ENCODE measurements around the gene OR10A2. TPM values are rescaled to one million over a fixed set of nuclear protein-coding genes. Genes with fewer than 3 reads are reported as not detected.

The OR10A2 gene
- polyA plus RNA-seq (2011; rRNA removed) (not detected in 2 replicates), polyA minus RNA-seq (2011; rRNA and poly(A)+ RNA removed) (not detected in 2 replicates)

GRCh38 chr11:6862961-6863360 is at the start of gene OR10A2:
TSS of gene OR10A2 (plus strand) at chr11:6863057. CDS start at chr11:6869755, 6,698 bp downstream.
- DNase-seq (ENCODE audit: low read depth, low spot score): no peak
- TF ChIP-seq, protein P1, sequence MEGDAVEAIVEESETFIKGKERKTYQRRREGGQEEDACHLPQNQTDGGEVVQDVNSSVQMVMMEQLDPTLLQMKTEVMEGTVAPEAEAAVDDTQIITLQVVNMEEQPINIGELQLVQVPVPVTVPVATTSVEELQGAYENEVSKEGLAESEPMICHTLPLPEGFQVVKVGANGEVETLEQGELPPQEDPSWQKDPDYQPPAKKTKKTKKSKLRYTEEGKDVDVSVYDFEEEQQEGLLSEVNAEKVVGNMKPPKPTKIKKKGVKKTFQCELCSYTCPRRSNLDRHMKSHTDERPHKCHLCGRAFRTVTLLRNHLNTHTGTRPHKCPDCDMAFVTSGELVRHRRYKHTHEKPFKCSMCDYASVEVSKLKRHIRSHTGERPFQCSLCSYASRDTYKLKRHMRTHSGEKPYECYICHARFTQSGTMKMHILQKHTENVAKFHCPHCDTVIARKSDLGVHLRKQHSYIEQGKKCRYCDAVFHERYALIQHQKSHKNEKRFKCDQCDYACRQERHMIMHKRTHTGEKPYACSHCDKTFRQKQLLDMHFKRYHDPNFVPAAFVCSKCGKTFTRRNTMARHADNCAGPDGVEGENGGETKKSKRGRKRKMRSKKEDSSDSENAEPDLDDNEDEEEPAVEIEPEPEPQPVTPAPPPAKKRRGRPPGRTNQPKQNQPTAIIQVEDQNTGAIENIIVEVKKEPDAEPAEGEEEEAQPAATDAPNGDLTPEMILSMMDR (IDR thresholded peaks at IDR 0.05; ENCODE audit: low read depth, low read length): no peak
- ChIA-PET CTCF (interaction anchor here (0.6 to 4.1 kb wide), 2 partner anchors 51 to 125 kb away, joined by 5 to 25 read pairs; no protein-coding TSS in a partner anchor), POLR2A (no interaction called here)
- no peaks in the 10 kb centered on the region for H3K27me3 ChIP-seq (ENCODE audit: control insufficient read depth, insufficient read depth, low read length)
- no peak within 1 kb of the TSS for H3K27ac ChIP-seq (ENCODE audit: low read depth, low read length)
- no peak within 1 kb of the TSS for H3K4me3 ChIP-seq (ENCODE audit: low read depth, low read length)
- H3K9me3 ChIP-seq (ENCODE audit: control insufficient read depth, insufficient read depth, low read length): no peaks in the 10 kb centered on the region

DNA sequence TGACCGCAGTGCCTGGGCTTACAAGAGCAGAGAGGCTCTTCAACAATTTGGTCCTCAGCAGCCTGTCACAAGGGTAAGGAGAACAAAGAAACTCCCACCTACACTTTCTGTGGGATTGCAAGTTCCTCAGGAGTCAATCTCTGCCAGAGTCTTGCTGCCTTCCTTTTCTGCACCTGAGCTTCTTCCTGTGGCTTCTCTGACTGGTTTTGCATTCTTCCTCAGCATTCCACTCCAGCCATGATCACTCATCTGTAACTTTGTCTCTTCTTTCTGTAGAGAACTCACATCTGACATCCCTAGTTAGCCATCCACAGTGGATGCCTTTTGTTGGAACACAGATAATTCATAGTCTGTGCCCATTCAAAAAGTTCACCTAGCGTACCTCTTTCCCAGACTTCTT is 49.2 kb upstream of the OR10A2 start:
- POLR2A ChIA-PET: no interaction called here
- no peaks in the 10 kb centered on the region for H3K9me3 ChIP-seq (ENCODE audit: control insufficient read depth, insufficient read depth, low read length)
- CTCF ChIA-PET: interaction anchor here (1.2 to 2.7 kb wide), 3 partner anchors 10 to 244 kb away, joined by 6 to 25 read pairs (median 7); partner anchors contain the start of gene NLRP14
- no peak for DNase-seq (ENCODE audit: low read depth, low spot score)
- no peak overlapping the region for H3K27ac ChIP-seq (ENCODE audit: low read depth, low read length)
- no peaks in the 10 kb centered on the region for H3K27me3 ChIP-seq (ENCODE audit: control insufficient read depth, insufficient read depth, low read length)
- TF ChIP-seq, protein P1 (IDR thresholded peaks at IDR 0.05; ENCODE audit: low read depth, low read length): no peak
- H3K4me3 ChIP-seq (ENCODE audit: low read depth, low read length): no peak overlapping the region

DNA sequence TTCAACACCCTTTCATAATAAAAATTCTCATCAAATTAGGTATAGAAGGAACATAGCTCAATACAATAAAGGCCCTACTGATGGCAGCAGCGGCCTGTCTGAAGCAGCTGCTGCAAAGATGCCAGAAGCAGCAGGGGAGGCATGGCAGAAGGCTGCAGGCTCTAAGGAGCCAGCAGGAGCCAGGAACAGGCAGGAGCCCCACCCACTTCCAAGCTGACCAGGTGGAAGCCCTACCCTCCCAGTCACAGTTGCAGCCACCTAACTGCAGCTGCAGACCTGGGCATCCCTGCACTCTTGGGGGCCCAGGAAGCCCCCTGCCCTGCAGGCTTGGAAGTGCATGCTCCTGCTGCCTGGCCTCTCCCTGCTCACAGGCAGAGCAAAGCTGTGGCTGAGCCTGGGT is 45.2 kb upstream of the OR10A2 start:
- DNase-seq (ENCODE audit: low read depth, low spot score): no peak
- ChIA-PET POLR2A (no interaction called here), CTCF (no interaction called here)

DNA sequence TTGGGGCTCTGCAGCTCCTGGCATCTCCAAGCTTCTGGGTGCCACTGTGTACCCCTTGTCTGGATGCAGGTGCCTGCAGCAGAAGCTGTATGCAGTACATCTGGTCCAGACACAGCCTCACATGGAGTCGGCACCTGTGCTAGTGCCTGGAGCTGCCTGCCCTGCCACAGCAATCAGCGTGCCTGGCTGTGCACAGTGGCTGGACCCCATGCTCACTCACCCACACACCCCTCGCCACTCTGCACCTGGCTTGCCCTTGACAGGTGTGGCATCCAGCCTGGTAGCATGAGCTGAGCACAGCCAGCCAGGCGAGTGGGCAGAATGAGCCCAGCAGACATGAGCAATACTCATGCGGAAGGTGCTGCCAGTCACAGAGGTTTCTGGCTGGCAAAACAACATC is 43.9 kb upstream of the OR10A2 start:
- no peak overlapping the region for H3K4me3 ChIP-seq (ENCODE audit: low read depth, low read length)
- CTCF ChIA-PET: interaction anchor here (1.8 kb wide), 1 partner anchor 8 kb away, joined by 5 read pairs; no protein-coding TSS in a partner anchor
- POLR2A ChIA-PET: no interaction called here
- H3K27ac ChIP-seq (ENCODE audit: low read depth, low read length): no peak overlapping the region
- no peak for DNase-seq (ENCODE audit: low read depth, low spot score)
- no peaks in the 10 kb centered on the region for H3K27me3 ChIP-seq (ENCODE audit: control insufficient read depth, insufficient read depth, low read length)
- H3K9me3 ChIP-seq (ENCODE audit: control insufficient read depth, insufficient read depth, low read length): no peaks in the 10 kb centered on the region
- TF ChIP-seq, protein P1 (IDR thresholded peaks at IDR 0.05; ENCODE audit: low read depth, low read length): no peak

More for the DNA sequence above, 45.2 kb upstream of the OR10A2 start:
- no peaks in the 10 kb centered on the region for H3K27me3 ChIP-seq (ENCODE audit: control insufficient read depth, insufficient read depth, low read length)
- TF ChIP-seq, protein P1 (IDR thresholded peaks at IDR 0.05; ENCODE audit: low read depth, low read length): no peak; the same call in 1 of the 2 replicates
- H3K9me3 ChIP-seq (ENCODE audit: control insufficient read depth, insufficient read depth, low read length): no peaks in the 10 kb centered on the region
- H3K4me3 ChIP-seq (ENCODE audit: low read depth, low read length): no peak overlapping the region
- no peak overlapping the region for H3K27ac ChIP-seq (ENCODE audit: low read depth, low read length)

DNA sequence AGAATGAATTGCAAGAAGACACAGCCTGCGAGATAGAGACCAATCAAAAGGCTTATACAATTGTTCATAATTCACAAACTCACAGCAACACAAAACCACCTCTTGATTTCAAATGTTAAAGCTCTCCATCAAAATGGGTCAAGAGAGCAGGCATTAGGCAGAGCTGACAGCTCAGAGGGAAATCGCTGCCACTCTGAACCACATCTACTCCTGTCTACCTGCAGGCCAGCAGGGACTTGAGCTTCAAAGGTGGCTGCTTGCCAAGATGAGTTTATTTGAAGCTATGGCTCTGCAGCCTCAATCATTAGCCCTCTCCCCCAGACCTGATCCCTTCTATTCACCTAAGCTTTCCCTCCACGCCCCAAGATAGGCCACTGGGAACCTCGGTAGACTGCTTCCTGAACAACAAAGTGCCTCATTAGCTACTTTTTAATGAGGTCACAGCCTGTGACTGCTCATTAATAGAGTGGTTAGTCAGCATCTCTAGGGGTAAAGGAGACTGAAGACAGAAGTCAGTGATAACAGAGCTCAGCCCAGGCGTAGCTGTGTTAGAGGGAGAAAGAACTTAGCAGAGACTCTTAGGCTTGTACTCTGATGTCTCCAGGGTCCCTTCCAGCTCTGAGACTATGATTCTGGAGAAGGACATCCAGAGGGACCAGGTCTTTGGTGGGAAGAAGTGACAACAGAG is 38.6 kb upstream of the OR10A2 start:
- POLR2A ChIA-PET: no interaction called here

More for the DNA sequence above, 38.6 kb upstream of the OR10A2 start:
- no peak for DNase-seq (ENCODE audit: low read depth, low spot score)
- Histone ChIP-seq H3K9me3 (ENCODE audit: control insufficient read depth, insufficient read depth, low read length) (no peaks in the 10 kb centered on the region), H3K27me3 (ENCODE audit: control insufficient read depth, insufficient read depth, low read length) (no peaks in the 10 kb centered on the region), H3K27ac (ENCODE audit: low read depth, low read length) (no peak overlapping the region), H3K4me3 (ENCODE audit: low read depth, low read length) (no peak overlapping the region)
- CTCF ChIA-PET: interaction anchor here (1.3 to 4.1 kb wide), 2 partner anchors 12 to 69 kb away, joined by 4 to 25 read pairs; no protein-coding TSS in a partner anchor
- TF ChIP-seq, protein P1 (IDR thresholded peaks at IDR 0.05; ENCODE audit: low read depth, low read length): no peak

Measured in AG04450 (cell line).